ENCODE results near the gene GNPDA1. TPM values are rescaled to one million over a fixed set of nuclear protein-coding genes. Genes with fewer than 3 reads are reported as not detected.
A peak's percentile ranks its signal among the peaks of the same experiment; 100 is the strongest.
"Not testable (repeated sequence)": the region's sequence is repeated elsewhere in the genome, so short reads cannot be mapped to it uniquely, and the experiment has no call there.

The GNPDA1 gene
- total and polyA plus RNA-seq, 5 experiments from 2014 or later = 27.3 to 51.0 (median 40.9) TPM

DNA sequence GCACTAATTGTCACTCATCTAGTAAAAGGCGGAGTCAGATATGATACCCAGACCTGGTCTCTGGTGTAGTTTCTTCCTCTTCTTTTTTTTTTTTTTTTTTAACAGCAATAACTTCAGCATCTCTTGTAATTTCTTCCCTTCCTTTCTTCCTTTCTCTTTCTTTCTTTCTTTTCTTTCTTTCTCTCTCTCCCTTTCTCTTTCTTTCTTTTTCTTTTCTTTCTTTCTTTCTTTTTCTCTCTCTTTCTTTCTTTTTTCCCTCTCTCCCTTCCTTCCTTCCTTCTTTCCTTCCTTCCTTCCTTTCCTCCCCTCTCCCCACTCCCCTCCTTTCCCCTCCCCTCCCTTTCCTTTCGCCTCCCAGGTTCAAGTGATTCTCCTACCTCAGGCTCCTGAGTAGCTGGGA lies 25.9 kb upstream of the GNPDA1 start:
- peak overlapping the region in 1 of 10 donors; percentile 28 for H3K27ac Mint-ChIP-seq
- no peak overlapping the region for H3K4me3 Mint-ChIP-seq
- H3K36me3 Mint-ChIP-seq = no peaks in the 10 kb centered on the region
- peaks cover 8 to 22% (median 14%) of the 10 kb centered on the region in 4 donors for H3K4me1 Mint-ChIP-seq
- H3K9me3 Mint-ChIP-seq = no peaks in the 10 kb centered on the region
- POLR2A ChIA-PET = no interaction called here
- DNase-seq (no peak), ATAC-seq (no peak)
- peaks cover 0 to 1% (median 0%) of the 10 kb centered on the region in 5 donors for H3K27me3 Mint-ChIP-seq

DNA sequence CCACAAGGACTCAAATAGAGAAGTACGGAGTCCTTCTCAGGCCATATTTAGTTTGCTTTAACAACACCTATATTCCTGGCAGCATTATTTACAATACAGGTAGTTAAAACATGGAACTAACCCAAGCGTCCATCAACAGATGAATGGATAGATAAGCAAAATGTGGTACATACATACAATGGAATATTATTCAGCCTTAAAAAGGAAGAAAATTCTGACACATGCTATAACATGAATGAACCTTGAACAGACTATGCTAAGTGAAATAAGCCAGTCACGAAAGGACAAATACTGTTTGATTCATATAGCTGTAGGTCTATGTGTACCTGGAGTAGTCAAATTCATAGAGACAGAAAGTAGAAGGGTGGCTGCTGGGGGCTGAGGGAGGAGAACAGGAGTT lies 24.8 kb upstream of the GNPDA1 start:
- peak overlapping the region in 3 of 10 donors; percentile 12 to 52 (median 22) for H3K27ac Mint-ChIP-seq
- H3K27me3 Mint-ChIP-seq, H3K36me3 Mint-ChIP-seq, DNase-seq, H3K9me3 Mint-ChIP-seq, H3K4me3 Mint-ChIP-seq, ATAC-seq: not testable (repeated sequence)
- H3K4me1 Mint-ChIP-seq = peaks cover 10 to 28% (median 17%) of the 10 kb centered on the region in 4 donors
- POLR2A ChIA-PET = interaction anchor here (0.7 kb wide), 1 partner anchor 68 kb away, joined by 6 read pairs; no protein-coding TSS in a partner anchor

DNA sequence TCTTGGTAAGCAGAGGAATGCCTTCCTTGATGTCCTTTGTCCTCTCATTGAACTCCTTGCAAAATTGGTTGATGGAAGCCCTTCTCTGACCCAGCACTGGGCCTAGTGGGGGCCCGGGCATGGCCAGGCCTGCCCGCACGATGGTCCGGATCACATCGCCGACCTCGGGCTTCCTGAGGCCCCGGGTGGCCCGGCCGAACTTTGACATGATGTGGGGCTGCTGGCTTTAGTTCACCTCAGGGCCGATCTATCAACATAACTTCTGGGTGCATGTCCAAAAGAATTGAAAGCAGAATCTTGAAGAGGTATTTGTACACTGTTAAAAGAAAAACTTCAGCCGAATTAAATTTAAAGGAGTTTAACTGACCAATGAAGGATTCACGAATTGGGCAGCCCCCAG lies 24.1 kb upstream of the GNPDA1 start:
- H3K4me3 Mint-ChIP-seq = no peak overlapping the region
- H3K27me3 Mint-ChIP-seq = peaks cover 0 to 4% (median 0%) of the 10 kb centered on the region in 5 donors
- ATAC-seq = no peak
- H3K9me3 Mint-ChIP-seq = no peaks in the 10 kb centered on the region
- no peak overlapping the region for H3K27ac Mint-ChIP-seq
- POLR2A ChIA-PET = interaction anchor here (0.6 to 1.1 kb wide), 2 partner anchors 9 to 27 kb away, joined by 3 read pairs; no protein-coding TSS in a partner anchor
- H3K4me1 Mint-ChIP-seq = peaks cover 10 to 28% (median 17%) of the 10 kb centered on the region in 4 donors
- H3K36me3 Mint-ChIP-seq = no peaks in the 10 kb centered on the region
- no peak for DNase-seq

DNA sequence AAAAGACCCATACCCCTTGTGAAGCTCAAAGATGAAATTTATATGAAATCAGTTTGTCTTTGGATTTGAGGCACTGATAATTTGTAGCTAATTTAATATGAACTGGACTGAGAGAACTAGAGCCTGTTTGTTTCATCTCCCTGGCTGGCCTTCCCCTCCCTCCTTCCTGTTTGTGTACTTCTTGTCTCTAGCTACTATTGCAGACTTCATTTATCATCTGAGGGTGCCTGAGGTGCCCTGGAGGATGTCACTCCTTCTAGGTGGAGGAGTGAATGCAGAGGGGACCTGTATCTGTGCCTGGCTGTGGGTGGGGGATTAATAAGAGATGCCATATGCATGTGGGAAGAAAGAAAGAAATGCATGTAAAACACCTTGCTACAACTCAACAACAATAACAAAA lies 22.2 kb upstream of the GNPDA1 start:
- Mint-ChIP-seq H3K36me3 (no peaks in the 10 kb centered on the region), H3K27me3 (peaks cover 0 to 9% (median 0%) of the 10 kb centered on the region in 5 donors), H3K4me3 (peak overlapping the region in 9 of 10 donors; percentile 0 to 60 (median 28)), H3K4me1 (peaks cover 10 to 28% (median 17%) of the 10 kb centered on the region in 4 donors), H3K27ac (peak overlapping the region; percentile 32 to 97 (median 83)), H3K9me3 (no peaks in the 10 kb centered on the region)
- peak in 1 of 10 donors; percentile 24 for DNase-seq
- POLR2A ChIA-PET = interaction anchor here (0.6 to 2.9 kb wide), 13 partner anchors 10 to 376 kb away, joined by 3 to 35 read pairs (median 4); partner anchors contain the start of genes NDFIP1 and RNF14
- peak in 1 of 2 donors; percentile 62 for ATAC-seq

DNA sequence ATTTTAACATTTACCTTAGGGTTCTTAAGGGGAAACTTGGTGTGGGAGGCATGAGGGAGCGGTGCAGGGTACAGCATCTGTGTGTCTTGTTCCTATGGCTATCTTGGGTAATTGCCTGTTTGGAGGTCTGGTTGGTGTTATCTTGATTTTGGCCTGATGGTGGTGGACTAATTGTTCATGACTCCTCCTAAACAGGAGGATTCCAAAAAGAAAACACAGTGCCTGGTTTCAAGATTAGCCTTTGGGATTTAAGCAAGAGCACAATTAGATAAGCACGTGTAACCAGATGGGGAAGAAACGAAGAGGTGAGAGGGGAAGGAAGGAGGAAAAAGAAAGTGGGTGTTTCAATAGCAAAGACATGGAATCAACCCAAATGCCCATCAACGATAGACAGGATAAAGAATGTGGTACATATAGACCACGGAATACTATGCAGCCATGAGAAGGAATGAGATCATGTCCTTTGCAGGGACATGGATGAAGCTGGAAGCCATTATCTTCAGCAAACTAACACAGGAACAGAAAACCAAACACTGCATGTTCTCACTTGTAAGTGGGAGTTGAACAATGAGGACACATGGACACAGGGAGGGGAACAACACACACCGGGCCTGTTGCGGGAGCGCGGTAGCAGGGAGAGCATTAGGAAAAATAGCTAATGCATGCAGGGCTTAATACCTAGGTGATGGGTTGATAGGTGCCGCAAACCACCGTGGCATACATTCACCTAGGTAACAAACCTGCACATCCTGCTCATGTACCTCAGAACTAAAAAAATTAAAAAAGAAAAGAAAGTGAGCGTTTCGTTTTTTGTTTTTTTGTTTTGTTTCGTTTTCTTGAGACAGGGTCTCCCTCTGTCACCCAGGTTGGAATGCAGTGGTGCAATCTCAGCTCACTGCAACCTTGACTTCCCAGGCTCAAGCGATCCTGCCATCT lies 21.1 kb upstream of the GNPDA1 start:
- not testable (repeated sequence) for H3K9me3 Mint-ChIP-seq, H3K27me3 Mint-ChIP-seq, H3K36me3 Mint-ChIP-seq
- H3K4me3 Mint-ChIP-seq = peak overlapping the region in 7 of 10 donors; percentile 2 to 60 (median 51)
- peak overlapping the region in 8 of 10 donors; percentile 66 to 97 (median 86) for H3K27ac Mint-ChIP-seq
- DNase-seq (peak in 4 of 10 donors; percentile 11 to 67 (median 40)), ATAC-seq (peak in 1 of 2 donors; percentile 71)
- peaks cover 10 to 23% (median 16%) of the 10 kb centered on the region in 4 donors for H3K4me1 Mint-ChIP-seq
- POLR2A ChIA-PET = interaction anchor here (0.6 to 2.9 kb wide), 14 partner anchors 9 to 352 kb away, joined by 3 to 35 read pairs (median 4); partner anchors contain the start of genes NDFIP1 and RNF14

DNA sequence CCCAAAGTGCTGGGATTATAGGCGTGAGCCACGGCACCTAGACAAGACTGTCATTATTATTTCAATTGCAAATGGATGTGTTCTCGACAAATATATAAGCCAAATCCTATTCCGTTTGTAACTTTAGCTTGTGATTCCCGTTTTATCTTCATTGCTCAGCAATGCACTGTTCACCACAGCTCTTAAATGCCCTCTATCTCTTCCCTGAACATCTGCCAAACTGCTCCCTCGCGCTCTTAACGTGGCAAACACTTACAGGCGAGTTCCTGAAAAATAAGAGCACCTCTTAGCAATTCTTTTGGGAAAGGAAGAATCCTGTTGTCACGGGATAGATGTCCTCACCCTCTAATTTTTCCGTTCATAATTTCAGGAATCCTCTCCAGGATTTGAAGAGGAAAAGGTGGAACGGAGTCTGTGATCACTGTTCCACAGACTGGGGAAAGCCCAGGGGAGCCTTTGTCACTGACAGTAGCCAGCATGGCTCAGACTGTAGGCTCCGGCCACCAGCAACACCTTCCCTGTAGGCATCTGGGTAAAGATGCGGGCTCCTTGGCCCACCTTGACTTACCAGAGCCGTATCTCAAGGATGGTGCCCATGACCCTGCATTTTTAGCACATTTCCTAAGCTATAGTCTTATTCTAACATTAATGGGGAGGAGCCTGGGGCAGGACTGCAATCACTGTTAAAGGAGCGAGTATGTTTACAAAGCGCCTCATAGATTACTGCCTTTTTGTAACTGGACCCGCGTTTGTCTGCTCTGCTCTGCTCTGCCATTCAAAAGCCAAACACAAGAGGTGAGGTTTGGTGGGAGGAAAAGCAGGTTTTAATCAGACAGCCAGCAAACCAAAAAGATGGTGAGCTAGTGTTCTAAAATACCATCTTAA lies 20.2 kb upstream of the GNPDA1 start:
- ATAC-seq (no peak), DNase-seq (no peak)
- H3K4me1 Mint-ChIP-seq = peaks cover 10 to 23% (median 16%) of the 10 kb centered on the region in 4 donors
- H3K9me3 Mint-ChIP-seq = no peaks in the 10 kb centered on the region
- no peaks in the 10 kb centered on the region for H3K36me3 Mint-ChIP-seq
- POLR2A ChIA-PET = interaction anchor here (0.6 to 2.9 kb wide), 4 partner anchors 8 to 64 kb away, joined by 3 to 35 read pairs (median 12); no protein-coding TSS in a partner anchor
- H3K27ac Mint-ChIP-seq = peak overlapping the region in 7 of 10 donors; percentile 24 to 97 (median 87)
- peak overlapping the region in 4 of 10 donors; percentile 24 to 60 (median 43) for H3K4me3 Mint-ChIP-seq
- H3K27me3 Mint-ChIP-seq = peaks cover 0 to 9% (median 0%) of the 10 kb centered on the region in 5 donors

DNA sequence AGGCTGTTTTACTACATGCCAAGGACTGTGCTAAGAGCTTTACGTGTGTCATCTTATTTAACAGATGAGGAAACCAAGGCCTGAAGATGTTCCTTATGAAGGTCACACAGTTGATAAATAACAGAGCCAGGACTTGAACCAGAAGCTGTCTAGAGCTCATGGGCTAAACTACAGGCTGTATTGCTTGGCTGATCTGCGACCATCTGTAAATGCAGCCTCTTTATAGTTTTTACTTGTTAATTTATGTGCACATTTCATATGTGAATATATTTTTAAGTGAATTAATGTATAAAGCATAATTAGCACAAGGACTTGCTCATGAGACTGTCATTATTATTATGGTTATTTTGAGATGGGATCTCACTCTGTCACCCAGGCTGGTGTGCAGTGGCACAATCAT lies 19.3 kb upstream of the GNPDA1 start:
- H3K4me1 Mint-ChIP-seq = peaks cover 10 to 23% (median 16%) of the 10 kb centered on the region in 4 donors
- ATAC-seq (no peak), DNase-seq (no peak)
- no peaks in the 10 kb centered on the region for H3K9me3 Mint-ChIP-seq
- H3K4me3 Mint-ChIP-seq = no peak overlapping the region
- POLR2A ChIA-PET = interaction anchor here (1.4 to 2.1 kb wide), 2 partner anchors 24 to 77 kb away, joined by 3 to 6 read pairs; no protein-coding TSS in a partner anchor
- H3K27me3 Mint-ChIP-seq = peaks cover 0 to 9% (median 0%) of the 10 kb centered on the region in 5 donors
- no peaks in the 10 kb centered on the region for H3K36me3 Mint-ChIP-seq
- H3K27ac Mint-ChIP-seq = peak overlapping the region in 1 of 10 donors; percentile 62

DNA sequence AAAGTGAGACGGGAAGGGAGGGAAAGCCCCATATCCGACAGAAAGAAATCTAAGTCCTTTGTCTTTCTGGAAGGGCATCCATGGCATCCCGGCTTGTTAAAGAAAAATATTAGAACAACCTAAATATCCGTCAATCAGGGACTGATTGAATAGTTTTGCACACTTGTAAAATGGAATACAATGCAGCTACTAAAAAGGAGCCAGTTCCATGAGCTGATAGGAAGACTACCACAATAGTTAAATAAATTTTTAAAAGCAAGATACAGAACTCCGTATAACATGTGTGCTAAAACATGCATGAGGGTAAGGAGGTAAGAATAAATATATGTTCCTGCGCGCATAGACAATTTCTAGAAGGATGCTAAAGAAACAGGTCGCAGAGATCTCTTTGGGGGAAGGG lies 12.8 kb upstream of the GNPDA1 start:
- H3K4me1 Mint-ChIP-seq = peaks cover 8 to 20% (median 17%) of the 10 kb centered on the region in 4 donors
- H3K4me3 Mint-ChIP-seq = peak overlapping the region; percentile 82 to 96 (median 90)
- peaks cover 0 to 8% (median 0%) of the 10 kb centered on the region in 5 donors for H3K27me3 Mint-ChIP-seq
- no peak for DNase-seq
- peak overlapping the region; percentile 90 to 100 (median 99) for H3K27ac Mint-ChIP-seq
- no peaks in the 10 kb centered on the region for H3K36me3 Mint-ChIP-seq
- H3K9me3 Mint-ChIP-seq = no peaks in the 10 kb centered on the region
- no peak for ATAC-seq
- POLR2A ChIA-PET = interaction anchor here (1.4 to 3.4 kb wide), 9 partner anchors 9 to 83 kb away, joined by 4 to 35 read pairs (median 9); partner anchors contain the start of genes GNPDA1 and NDFIP1

DNA sequence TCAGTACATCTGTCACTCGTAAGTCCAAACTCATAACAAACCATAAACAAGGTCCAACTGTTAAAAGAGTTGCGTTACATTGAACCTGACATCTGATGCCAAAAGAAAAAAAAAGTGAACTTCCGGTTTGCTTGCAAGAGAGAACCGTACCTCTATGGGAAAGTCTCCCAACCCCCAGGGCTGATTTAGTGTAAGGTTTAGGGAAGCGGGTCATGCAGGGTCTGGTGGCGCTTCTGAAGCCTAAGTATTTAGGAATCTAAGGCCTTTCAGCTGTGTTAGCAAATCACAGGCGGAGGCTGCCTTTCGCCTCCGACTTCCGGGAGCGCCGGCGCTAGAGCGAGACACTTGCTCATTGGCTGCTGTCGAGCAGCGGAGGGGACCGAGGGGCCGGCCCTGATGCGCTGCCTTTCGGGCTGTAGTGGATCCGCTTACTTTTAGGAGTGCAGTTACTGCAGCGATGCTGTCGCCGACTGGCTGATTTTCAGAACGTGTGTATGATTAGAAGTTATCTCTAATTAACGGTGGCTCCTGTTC lies 12.0 kb upstream of the GNPDA1 start:
- Mint-ChIP-seq H3K4me3 (peak overlapping the region; percentile 82 to 96 (median 90)), H3K36me3 (peaks cover 0 to 5% (median 0%) of the 10 kb centered on the region in 3 donors), H3K27ac (peak overlapping the region; percentile 90 to 100 (median 99)), H3K4me1 (peaks cover 8 to 20% (median 17%) of the 10 kb centered on the region in 4 donors), H3K27me3 (peaks cover 0 to 7% (median 0%) of the 10 kb centered on the region in 5 donors), H3K9me3 (peaks cover 0 to 3% (median 0%) of the 10 kb centered on the region in 9 donors)
- ATAC-seq (peak; percentile 100), DNase-seq (peak; percentile 72 to 90 (median 80))
- POLR2A ChIA-PET = interaction anchor here (0.7 to 3.4 kb wide), 13 partner anchors 9 to 104 kb away, joined by 3 to 35 read pairs (median 6); partner anchors contain the start of genes GNPDA1 and NDFIP1

DNA sequence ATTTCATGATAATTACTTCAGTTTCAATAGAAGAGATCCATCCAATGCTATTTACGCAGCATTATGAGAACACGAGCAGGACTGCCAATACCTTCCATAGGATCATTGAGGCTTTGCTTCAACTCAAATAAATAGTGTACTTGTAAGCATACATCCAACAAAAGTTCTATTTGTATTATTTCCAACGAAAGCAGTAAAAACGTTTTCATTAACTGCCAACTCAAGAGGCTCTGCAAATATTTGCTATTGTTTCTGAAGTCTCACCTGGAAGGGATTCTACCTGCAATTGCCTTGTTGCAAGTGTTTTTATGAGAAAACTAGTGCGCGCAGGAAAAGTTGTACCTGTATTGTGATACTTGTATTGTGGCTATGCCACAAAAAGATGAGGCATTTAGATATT lies 11.0 kb upstream of the GNPDA1 start:
- H3K4me3 Mint-ChIP-seq = peak overlapping the region in 1 of 10 donors; percentile 94
- peaks cover 0 to 3% (median 0%) of the 10 kb centered on the region in 9 donors for H3K9me3 Mint-ChIP-seq
- peaks cover 0 to 5% (median 0%) of the 10 kb centered on the region in 3 donors for H3K36me3 Mint-ChIP-seq
- H3K27me3 Mint-ChIP-seq = peaks cover 0 to 9% (median 0%) of the 10 kb centered on the region in 5 donors
- peaks cover 10 to 23% (median 21%) of the 10 kb centered on the region in 4 donors for H3K4me1 Mint-ChIP-seq
- peak overlapping the region in 2 of 10 donors; percentile 97 to 99 for H3K27ac Mint-ChIP-seq
- no peak for ATAC-seq
- DNase-seq = no peak
- POLR2A ChIA-PET = interaction anchor here (0.6 to 3.4 kb wide), 6 partner anchors 8 to 330 kb away, joined by 3 to 35 read pairs (median 16); partner anchors contain the start of gene NDFIP1

DNA sequence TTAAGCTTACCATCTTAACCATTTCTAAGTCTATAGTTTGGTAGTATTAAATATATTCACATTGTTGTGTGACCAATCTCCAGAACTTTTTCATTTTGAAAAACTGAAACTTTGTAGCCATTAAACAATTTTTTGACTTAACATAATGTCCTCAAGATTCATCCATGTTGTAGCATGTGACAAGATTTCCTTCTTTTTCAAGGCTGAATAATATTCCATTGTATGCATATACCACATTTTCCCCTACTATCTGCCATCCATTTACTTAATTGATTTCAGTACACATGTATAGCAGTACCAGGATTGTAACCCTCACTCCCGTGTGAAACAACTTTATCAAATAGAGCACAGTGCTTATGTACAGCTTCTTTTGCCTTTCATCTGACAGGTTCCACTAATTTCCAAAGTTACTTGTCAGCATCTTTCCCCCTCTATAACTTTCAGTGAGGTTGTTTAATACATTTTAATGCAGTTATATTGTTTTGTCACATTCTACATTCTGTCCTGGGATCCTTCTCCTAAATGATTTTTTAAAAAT lies 7.4 kb upstream of the GNPDA1 start:
- POLR2A ChIA-PET = interaction anchor here (0.7 to 2.3 kb wide), 7 partner anchors 7 to 1512 kb away, joined by 3 to 7 read pairs (median 4); partner anchors contain the start of genes GNPDA1 and NDFIP1
- H3K4me3 Mint-ChIP-seq = no peak overlapping the region
- DNase-seq (no peak), ATAC-seq (no peak)
- H3K9me3 Mint-ChIP-seq = peaks cover 0 to 3% (median 0%) of the 10 kb centered on the region in 9 donors
- peaks cover 0 to 12% (median 0%) of the 10 kb centered on the region in 5 donors for H3K27me3 Mint-ChIP-seq
- peak overlapping the region in 1 of 10 donors; percentile 43 for H3K27ac Mint-ChIP-seq
- H3K36me3 Mint-ChIP-seq = peaks cover 0 to 5% (median 0%) of the 10 kb centered on the region in 3 donors
- H3K4me1 Mint-ChIP-seq = peaks cover 26 to 50% (median 45%) of the 10 kb centered on the region in 4 donors

Measured in naive thymus-derived CD8-positive, alpha-beta T cell (primary cell).